ENCODE results near the gene HPCAL1.
A peak's percentile ranks its signal among the peaks of the same experiment; 100 is the strongest.

Gene HPCAL1

DNA sequence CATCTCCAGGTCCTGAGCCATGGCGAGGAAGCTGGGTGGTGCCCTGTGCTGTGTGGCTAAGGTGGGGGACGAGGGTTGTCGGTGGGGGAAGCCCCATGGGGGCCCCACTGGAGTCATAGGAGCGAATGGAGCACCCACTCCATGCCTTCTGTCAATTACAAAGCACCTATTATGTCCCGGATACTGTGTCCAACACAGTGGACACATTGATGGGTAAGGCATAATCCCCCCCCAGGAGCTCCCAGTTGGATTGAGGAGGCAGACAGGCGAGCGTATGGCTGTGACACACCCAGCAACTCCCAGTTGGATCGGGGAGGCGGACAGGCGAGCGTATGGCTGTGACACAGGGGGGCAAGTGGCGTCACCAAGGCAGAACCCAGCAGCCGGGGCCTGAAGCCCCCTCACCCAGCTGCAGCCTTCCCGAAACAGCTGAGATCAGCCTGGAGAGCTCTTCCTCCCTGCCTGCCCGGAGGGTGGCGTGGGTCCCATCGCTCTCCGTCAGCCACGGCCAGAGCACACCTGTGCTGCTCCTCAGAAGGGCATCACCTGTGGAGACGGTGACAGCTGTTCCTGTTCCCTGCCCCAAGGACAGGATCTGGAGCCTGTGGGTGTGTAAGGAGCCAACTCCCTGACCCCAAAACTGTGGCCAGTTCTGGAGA, 69.6 kb downstream of the HPCAL1 start:
- DNase-seq, result no peak

DNA sequence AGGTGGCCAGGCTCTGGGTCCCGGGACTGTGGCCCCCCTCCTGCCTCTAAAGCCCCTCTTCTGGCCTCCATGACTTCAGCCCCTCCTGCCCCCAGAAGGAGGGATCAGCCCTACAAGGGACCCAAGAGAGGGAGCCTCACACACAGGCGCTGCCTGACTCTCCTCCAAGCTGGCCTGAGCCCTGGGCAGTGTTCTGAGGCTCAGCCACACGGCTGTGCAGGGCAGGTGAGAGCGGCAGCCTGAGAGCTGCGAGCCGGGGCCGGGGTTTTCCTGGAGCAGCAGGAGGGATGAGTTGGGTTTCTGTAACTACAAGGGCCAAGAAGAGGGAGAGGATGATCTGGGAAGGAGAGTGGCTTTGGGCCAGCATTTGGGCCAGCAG, 70.1 kb downstream of the HPCAL1 start:
- DNase-seq, result no peak

DNA sequence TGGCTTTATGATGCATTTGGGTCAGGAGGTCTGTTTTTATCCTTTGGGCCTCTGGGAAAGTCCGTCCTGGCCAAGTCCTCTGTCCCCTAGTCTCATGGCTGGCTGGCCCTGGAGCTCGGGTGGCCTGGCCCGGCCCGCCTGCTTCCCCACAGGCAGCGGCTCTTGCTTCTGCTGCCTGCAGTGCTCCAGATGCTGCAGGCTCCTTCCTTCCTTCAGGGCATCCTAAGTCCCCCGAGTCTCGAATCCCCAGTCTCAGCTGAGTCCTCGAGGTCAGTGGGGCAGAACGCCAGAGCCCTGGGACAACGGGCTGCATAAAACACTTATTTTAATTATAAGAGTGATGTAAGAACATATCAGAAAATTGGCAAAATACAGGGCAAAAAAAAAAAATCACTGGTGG, 71.2 kb downstream of the HPCAL1 start:
- no peak for DNase-seq

DNA sequence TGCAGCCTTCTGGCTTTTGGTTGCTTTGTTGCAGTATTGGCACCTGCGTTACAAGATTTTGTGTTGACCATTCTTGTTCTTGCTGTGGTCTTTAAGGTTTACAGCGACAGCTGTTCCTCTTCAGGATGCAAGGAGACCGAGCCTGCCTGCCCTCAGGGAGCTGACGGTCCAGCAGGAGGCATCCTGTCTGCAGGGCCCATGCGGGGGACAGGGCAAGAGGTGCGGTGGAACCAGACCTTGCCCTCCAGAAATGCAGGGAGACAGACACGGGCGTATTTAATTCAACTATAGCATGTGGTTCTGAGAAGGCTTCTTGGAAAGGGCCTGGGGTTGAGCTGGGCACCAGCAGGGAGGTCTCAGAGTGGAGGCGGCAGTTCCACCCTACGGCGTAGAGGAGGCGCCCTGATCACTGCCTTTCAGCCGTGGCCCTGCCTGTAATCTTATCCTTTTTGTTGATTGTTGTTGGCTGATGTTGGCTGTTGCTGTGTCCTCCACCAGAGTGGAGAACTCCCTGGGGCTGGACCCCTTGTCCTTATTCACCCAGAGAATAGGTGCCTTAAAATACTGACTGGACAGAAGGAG, 71.7 kb downstream of the HPCAL1 start:
- no peak for DNase-seq

DNA sequence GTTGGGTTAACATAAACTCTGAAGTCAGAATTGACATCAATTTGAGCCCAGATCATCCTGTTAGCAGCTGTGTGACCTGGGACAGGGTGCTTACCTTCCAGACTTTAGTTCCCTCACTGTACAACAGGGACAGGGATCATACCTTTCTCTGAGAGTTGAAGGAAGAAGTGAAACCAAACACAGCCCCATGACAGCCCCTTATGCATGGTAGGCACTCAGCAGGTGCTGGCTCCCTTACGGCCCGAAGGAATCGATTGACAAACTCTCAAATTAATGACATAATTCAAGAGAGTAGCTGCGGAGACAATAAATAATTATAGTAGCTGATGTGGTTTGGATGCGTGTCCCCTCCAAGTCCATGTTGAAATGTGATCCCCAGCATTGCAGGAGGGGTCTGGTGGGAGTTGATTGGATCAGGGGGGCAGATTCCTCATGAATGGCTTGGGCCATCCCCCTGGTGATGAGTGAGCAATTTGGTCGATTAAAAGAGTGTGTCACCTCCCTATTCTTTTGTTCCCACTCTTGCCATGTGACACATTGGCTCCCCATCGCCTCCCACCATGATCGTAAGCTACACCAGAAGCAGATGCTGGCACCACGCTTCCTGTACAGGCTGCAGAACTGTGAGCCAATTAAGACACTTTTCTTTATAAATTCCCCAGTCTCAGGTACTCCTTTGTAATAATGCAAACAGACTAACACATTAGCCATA, 73.0 kb downstream of the HPCAL1 start:
- peak; percentile 21 for DNase-seq

DNA sequence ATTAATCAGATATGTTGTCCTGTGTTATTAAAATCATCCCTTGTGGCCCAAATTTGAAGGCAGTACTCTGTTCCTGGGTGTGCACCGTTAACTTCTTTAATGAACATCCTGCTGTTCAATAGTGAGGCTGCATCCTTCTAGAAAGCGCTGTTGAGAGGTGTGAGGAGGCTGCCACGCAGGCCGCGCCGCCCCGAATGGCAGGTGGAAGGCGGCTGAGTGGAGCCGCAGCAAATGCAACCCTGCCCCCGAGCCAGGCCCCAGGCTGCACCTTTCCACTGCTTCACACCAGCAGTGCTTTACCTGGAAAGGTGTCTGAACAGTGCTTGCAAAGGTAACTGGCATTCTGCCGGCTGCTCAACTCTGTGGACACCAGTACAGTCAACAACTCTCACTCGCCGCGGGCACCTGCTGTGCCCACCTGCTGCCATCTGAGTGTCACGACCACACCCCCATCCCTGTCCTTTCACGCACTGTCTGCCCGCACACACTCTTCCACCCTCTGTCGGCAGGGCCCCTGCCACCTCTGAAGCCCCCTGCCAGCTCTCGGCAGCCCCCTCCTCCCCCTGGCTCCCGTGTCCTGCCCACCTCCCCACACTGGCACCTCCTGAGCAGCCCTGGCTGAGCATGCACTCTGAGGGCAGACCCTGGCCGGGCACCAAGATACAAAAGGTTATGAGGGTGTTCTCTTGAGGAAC, 74.5 kb downstream of the HPCAL1 start:
- DNase-seq, result no peak

DNA sequence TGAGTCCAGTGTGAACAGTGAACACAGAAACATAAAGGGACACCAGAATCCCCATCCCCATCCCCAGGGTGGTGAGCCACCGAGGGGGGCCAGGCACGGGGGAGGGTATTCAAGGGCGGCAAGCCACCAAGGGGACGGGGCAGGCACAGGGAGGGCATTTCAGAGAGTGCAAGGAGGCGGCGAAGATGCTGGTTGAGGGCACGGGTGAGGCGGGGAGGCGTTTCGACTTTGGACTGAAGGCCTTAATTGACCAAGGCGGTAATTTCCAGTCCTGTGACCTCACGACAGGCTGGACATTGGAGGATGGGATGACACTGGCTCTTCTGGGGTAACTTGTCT, 75.0 kb downstream of the HPCAL1 start:
- no peak for DNase-seq

DNA sequence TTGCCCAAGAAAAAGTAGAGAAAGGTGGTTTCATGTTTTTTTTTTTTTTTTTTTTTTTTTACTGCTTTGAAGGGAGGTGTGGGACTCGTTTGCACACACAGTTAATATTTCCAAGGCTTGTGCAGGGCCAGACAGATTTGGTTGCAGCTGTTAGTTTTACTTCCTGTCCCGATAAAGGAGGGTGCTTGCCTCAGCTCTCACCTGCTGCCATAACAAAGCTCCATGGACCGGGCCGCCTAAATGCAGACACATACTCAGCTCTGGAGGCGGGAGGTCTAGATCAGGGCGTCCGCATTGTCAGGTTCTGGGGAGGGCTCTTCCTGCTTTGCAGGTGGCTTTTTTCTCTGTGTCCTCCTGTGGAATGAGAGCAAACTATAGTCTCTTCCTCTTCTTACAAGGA, 75.5 kb downstream of the HPCAL1 start:
- no peak for DNase-seq

DNA sequence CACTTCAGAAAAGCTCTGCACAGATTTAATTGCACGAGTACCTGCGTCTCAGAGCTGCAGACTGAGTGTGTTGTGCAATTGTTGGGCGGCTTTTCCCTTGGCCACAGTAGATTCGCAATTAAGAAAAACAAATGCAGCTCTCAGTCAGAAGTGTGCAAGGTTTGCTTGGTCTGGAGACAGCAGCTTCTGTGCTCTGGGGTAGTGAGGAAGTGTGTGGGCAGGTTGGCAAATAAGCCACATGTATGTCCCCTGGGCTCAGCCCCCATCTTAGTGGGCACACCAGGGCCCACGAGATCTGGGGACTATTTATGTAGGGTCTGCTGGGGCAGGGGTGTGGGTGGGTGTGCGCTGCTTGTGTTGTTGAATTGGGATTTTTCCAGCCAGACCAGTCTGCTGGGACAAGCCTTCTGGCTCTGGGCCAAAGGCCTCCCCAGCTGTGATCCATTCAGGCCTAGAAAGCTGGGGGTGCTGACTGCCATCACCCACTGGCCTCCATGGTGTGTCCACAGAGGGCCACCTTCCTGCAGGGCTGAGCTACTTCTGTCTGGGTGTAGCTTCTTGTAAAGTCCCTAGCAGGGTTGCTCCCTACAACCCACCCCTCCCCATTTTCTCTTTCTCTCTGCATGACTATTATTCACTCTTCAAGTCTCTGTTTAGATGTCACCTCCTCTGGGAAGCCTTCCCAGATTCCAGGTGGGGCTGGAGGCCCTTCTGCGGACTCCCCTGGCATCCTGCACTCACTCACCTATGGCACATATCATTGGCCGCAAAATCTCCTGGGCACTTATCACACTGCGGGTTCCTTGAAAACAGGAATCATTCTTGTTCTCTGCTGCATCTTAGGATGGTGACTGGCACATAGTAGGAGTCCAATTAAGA, 77.6 kb downstream of the HPCAL1 start:
- peak; percentile 54 for DNase-seq

DNA sequence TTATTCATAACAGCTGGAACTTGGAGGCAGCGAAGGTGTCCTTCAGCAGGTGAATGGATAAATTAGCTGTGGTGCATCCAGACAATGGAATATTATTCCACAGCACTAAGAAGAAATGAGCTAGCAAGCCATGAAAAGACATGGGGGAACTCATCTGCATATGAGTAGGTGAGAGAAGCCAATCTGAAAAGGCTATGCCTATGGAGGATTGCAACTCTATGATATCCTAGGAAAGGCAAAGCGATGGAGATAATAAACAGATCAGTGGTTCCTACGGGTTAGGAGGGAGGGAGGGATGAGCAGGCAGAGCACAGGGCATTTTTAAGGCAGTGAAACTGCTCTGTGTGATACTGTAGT, 79.3 kb downstream of the HPCAL1 start:
- DNase-seq, result no peak

DNA sequence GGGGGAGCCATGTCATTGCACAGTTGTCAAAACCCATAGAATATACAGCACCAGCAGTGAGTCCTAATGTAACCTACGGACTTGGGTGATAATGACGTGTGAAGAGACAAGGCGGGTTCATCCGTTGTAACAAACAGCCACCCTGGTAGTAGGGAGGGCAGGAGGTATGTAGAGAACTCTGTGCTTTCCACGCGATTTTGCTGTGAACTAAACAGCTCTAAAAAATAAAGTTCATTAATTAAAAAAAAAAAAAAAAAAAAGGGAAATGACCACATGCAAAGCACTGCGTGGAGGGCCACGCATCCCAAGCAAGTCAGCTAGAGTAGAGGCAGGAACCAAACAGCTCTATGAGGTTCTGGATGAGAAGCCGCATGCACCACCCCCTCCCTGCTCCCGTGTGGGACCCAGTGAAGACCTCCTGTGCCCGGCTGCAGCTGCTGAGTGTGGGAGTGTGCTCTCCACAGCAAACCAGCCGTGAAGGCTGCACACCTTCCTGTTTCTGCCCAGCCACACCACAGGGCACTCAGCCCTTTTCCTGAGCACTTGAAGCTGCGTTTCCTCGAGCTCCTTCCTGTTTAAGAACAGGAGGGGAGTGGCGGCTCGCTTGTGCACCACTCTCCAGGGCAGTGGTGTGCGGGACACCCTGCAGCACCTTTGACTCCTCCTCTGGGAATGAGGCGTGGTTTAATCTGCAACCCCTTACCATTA, 79.8 kb downstream of the HPCAL1 start:
- DNase-seq, result peak; percentile 56

DNA sequence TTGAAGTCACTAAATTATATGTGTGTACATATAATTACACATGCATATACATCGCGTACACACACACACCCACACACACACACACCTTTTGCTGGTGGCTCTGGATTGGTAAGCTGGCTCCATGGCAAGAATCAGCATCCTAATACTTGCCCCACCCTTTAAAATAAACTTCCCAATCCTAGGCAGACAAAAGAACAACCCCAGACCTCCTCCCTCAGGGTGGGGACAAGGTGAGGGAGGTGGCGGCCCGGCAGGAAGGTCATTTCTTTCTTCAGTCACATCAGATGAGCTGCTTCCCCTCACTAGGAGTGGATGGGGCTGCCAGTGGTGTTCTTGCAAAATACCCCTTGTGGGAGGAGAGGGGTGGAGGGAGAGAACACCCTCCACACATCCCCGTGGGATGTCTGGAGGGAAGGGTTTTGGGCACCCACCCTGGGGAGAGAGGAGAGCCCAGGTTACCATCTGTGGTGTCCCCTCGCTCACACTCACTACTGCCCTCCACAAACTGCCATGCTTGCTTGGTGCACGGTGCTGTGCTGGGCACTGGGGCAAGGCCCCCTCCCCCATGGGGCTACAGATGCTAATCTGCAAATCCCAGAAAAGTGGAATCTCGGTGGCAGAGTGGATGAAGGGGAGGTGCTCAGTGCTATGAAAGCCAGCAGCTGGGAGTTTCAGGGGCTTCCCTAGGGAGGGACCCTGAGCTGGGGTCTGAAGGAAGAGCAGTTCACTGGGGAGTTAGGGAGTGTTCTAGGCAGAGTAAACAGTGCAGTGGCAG, 81.4 kb downstream of the HPCAL1 start:
- no peak for DNase-seq

DNA sequence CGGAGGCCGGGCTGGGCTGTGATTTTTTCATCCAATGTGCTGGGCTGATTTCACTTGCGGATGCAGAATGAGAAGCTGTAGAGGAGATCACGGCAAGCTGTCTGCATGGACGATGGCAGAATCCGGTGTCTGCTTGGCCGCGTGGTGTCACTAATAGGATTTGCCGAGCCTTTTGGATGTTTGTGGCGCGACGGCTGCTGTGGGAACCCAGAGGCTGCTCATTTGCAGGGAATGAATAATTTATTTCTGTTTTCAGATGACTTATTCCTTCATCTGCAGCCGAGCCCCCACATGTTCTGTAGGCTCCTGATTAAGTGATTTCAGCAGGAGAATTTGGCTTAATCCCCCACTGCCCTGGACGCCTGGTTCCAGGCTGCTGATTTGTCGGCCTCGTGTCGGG, 82.8 kb downstream of the HPCAL1 start:
- no peak for DNase-seq

DNA sequence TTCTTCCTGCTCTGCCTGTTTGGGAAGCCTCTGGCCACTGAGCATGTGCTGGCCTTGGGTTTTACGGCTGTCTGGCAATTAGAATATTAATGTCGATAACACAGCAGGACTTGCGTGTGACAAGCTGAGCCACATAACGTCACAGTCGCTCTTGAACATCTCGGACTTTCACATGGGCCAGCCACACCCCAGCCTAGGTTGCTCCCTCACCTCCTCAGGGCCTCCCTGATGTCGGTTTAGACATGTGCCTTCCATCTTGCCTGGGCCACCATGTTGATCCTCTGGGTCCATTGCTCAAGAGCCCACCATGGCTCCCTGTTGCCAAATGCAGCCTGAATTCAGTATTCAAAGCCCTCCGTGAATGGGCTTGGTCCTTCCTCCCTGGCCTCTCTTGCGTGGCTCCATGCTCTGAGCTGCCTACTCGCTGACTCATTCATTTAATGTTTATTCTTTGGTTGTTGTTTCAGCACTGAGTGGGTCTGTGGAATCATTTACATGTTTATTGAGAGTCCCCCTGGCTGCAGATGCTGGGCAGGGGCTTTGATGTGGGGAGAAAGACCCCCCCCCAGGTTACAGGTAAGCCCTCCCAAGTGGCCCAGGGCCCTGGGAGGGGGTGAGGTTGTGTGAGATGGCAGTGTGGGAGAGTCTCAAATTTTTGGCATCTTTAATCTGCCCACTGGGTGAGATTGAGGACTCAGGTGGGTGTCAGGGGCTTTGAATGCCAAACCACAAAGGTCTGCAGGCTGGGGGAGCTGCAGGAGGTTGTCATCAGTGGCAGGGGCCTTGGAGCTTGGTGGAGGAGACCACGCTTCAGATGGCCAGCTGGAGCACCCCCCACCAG, 83.4 kb downstream of the HPCAL1 start:
- DNase-seq, result peak; percentile 55

DNA sequence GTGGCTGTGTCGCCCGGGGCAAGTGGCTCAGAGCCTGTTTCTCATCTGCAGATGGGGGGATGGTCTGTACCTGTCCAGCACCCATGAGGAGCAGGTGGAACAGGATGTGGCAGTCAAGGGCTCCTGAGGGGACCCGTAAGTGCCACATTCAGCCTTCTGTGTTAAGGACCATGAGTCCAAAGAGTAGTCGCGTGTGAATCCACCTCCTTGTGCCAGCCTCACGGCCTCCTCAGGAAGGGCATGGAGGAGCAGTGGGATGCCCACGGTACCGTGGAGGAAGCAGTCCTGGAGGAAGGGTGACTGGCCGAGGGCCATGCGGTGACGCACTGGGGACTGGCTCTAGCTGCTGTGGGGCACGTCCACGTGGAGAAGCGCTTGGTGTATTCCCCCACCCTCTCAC, 84.3 kb downstream of the HPCAL1 start:
- no peak for DNase-seq

DNA sequence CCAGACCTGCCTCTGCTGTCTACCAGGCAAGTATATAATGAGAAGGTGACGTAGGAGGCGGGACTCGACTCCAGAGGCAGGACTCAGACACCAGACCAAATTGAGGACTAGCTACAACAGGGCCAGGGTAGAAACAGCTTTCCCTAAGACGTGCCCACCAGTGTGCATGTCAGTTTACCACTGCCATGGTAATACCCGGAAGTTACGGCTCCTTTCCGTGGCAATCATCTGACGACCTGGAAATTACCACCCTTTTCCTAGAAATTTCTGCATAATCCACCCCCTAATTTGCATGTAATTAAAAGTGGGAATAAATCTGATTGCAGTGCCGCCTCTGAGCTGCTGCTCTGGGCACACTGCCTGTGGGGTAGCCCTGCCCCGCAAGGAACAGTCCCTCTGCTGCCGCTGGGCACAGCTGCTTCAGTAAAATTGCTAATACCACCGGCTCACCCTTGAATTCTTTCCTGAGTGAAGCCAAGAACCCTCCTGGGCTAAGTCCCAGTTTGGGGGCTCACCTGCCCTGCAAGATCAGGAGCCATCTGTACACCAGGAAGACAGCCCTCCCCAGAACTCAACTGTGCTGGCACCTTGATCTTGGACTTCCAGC, 86.4 kb downstream of the HPCAL1 start:
- no peak for DNase-seq

DNA sequence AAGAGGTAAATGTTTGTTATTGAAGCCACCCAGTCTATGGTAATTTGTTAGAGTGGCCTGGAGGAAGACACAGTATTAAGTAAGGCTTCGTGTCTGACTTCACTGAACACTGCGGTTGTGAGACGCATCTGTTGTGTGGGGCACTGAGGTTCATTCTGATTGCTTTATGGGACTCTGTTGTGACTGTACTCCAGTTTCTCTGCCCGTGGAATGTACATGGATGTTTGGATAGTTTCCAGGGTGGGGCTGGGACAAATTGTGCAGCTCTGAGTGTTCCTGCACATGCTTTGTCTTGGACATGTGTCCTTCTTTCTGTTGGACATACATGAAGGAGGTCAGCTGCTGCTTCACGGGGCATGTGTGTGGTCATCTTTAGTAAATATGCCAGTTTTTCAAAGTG, 86.9 kb downstream of the HPCAL1 start:
- no peak for DNase-seq

DNA sequence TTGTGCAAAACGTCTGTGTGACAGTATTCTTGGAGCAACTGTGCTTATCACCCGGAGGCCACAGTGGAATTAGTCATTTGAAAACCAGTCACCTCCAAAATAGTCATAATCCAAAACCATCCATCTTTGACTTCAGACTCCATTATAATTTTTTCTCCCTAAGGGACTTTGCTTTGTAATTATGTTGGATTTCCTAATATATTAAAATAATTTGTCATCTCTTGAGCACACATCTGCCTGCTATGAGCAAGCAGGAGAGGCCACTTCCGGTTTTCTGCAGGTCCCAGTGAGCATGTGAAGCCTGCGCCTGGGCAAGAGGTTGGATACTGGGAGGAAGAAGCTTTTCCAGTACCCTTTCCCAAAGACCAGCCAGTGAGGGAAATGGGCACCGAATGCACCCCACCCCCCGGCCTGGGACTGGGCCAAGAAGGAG, 87.7 kb downstream of the HPCAL1 start:
- DNase-seq, result peak; percentile 74

DNA sequence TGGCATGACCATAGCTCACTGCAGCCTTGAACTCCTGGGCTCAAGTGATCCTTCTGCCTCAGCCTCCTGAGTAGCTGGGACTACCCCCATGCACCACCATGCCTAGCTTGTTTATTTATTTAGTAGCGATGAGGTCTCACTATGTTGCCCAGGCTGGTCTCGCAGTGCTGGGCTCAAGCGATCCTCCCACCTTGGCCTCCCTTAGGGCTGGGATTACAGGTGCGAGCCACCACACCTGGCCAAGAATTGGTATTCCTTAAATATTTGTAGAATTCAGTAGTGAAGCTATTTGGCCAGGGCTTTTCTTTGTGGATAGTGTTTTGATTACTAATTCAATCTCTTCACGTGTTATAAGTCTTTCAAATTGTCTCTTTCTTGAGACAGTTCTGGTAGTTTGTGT, 89.4 kb downstream of the HPCAL1 start:
- DNase-seq, result no peak

DNA sequence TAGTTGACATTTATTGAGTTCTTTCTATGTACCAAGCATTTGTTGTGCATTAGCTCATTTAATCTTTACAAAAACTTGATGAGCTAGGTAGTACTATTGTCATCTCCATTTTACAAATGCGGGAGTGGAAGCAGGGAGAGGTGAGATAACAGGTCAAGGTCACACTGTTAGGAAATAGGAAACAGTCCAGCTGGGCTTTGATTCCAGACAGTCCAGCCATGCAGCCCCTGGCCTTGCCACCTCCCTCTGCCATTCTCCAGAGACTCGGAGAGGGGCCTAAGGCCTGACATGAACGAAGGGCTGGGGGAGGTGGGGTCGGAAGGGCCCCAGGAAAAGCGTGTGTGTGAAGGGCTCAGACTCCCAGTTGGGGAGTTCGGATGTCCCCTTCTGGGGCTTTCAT, 89.8 kb downstream of the HPCAL1 start:
- no peak for DNase-seq

Measured in suppressor macrophage treated with lipopolysaccharide for 4 hours (primary cell).